ENCODE data around the gene LRIF1.

The LRIF1 gene

GRCh38 chr1:110967256-110967655, 3.5 kb upstream of the LRIF1 start:
- Histone ChIP-seq H3K27me3 (ENCODE audit: control insufficient read depth, insufficient read depth, low read length) (no peaks in the 10 kb centered on the region), H3K36me3 (ENCODE audit: control insufficient read depth, low read depth, low read length) (no peaks in the 10 kb centered on the region), H3K4me1 (ENCODE audit: control insufficient read depth, low read depth, low read length) (no peaks in the 10 kb centered on the region), H3K4me3 (ENCODE audit: low read length) (no peak overlapping the region), H3K9me3 (ENCODE audit: control insufficient read depth, low read depth, low read length) (peaks cover 11% of the 10 kb centered on the region), H3K27ac (ENCODE audit: low read length) (no peak overlapping the region), H3K9ac (ENCODE audit: low read length) (no peak overlapping the region)

GRCh38 chr1:110964455-110964903, 757 bp upstream of the LRIF1 start:
- Histone ChIP-seq H3K4me1 (ENCODE audit: control insufficient read depth, low read depth, low read length) (no peaks in the 10 kb centered on the region), H3K36me3 (ENCODE audit: control insufficient read depth, low read depth, low read length) (no peaks in the 10 kb centered on the region), H3K9ac (ENCODE audit: low read length) (no peak overlapping the region), H3K27me3 (ENCODE audit: control insufficient read depth, insufficient read depth, low read length) (no peaks in the 10 kb centered on the region), H3K9me3 (ENCODE audit: control insufficient read depth, low read depth, low read length) (peaks cover 8% of the 10 kb centered on the region), H3K27ac (ENCODE audit: low read length) (no peak overlapping the region), H3K4me3 (ENCODE audit: low read length) (peak overlapping the region; percentile 90)

- Histone ChIP-seq H3K4me3 (ENCODE audit: low read length) (peak overlapping the region; percentile 90), H3K27me3 (ENCODE audit: control insufficient read depth, insufficient read depth, low read length) (no peaks in the 10 kb centered on the region), H3K36me3 (ENCODE audit: control insufficient read depth, low read depth, low read length) (no peaks in the 10 kb centered on the region), H3K9ac (ENCODE audit: low read length) (peak overlapping the region; percentile 76), H3K9me3 (ENCODE audit: control insufficient read depth, low read depth, low read length) (peaks cover 8% of the 10 kb centered on the region), H3K4me1 (ENCODE audit: control insufficient read depth, low read depth, low read length) (no peaks in the 10 kb centered on the region), H3K27ac (ENCODE audit: low read length) (peak overlapping the region; percentile 83)
Measured at GRCh38 chr1:110962892-110963690, 631 bp downstream of the LRIF1 start.

- peak overlapping the region; percentile 90 for H3K4me3 ChIP-seq (ENCODE audit: low read length)
- no peak overlapping the region for H3K9ac ChIP-seq (ENCODE audit: low read length)
- H3K9me3 ChIP-seq (ENCODE audit: control insufficient read depth, low read depth, low read length), result peaks cover 8% of the 10 kb centered on the region
- H3K4me1 ChIP-seq (ENCODE audit: control insufficient read depth, low read depth, low read length), result no peaks in the 10 kb centered on the region
- no peak overlapping the region for H3K27ac ChIP-seq (ENCODE audit: low read length)
- H3K27me3 ChIP-seq (ENCODE audit: control insufficient read depth, insufficient read depth, low read length), result no peaks in the 10 kb centered on the region
- H3K36me3 ChIP-seq (ENCODE audit: control insufficient read depth, low read depth, low read length), result no peaks in the 10 kb centered on the region
Measured at GRCh38 chr1:110961902-110962301, 1.8 kb downstream of the LRIF1 start.

GRCh38 chr1:110960777-110961420, 2.8 kb downstream of the LRIF1 start:
- no peaks in the 10 kb centered on the region for H3K36me3 ChIP-seq (ENCODE audit: control insufficient read depth, low read depth, low read length)
- peaks cover 4% of the 10 kb centered on the region for H3K9me3 ChIP-seq (ENCODE audit: control insufficient read depth, low read depth, low read length)
- H3K4me1 ChIP-seq (ENCODE audit: control insufficient read depth, low read depth, low read length), result no peaks in the 10 kb centered on the region
- H3K27me3 ChIP-seq (ENCODE audit: control insufficient read depth, insufficient read depth, low read length), result no peaks in the 10 kb centered on the region
- no peak overlapping the region for H3K27ac ChIP-seq (ENCODE audit: low read length)
- H3K9ac ChIP-seq (ENCODE audit: low read length), result no peak overlapping the region
- no peak overlapping the region for H3K4me3 ChIP-seq (ENCODE audit: low read length)

- H3K9me3 ChIP-seq (ENCODE audit: control insufficient read depth, low read depth, low read length), result no peaks in the 10 kb centered on the region
- no peaks in the 10 kb centered on the region for H3K27me3 ChIP-seq (ENCODE audit: control insufficient read depth, insufficient read depth, low read length)
- no peaks in the 10 kb centered on the region for H3K36me3 ChIP-seq (ENCODE audit: control insufficient read depth, low read depth, low read length)
- no peaks in the 10 kb centered on the region for H3K4me1 ChIP-seq (ENCODE audit: control insufficient read depth, low read depth, low read length)
- H3K9ac ChIP-seq (ENCODE audit: low read length), result no peak overlapping the region
- H3K4me3 ChIP-seq (ENCODE audit: low read length), result no peak overlapping the region
- H3K27ac ChIP-seq (ENCODE audit: low read length), result no peak overlapping the region
Measured at GRCh38 chr1:110957798-110958197, 5.9 kb downstream of the LRIF1 start.

- H3K36me3 ChIP-seq (ENCODE audit: control insufficient read depth, low read depth, low read length), result peaks cover 7% of the 10 kb centered on the region
- H3K4me3 ChIP-seq (ENCODE audit: low read length), result no peak overlapping the region
- no peak overlapping the region for H3K9ac ChIP-seq (ENCODE audit: low read length)
- no peak overlapping the region for H3K27ac ChIP-seq (ENCODE audit: low read length)
- H3K27me3 ChIP-seq (ENCODE audit: control insufficient read depth, insufficient read depth, low read length), result no peaks in the 10 kb centered on the region
- H3K9me3 ChIP-seq (ENCODE audit: control insufficient read depth, low read depth, low read length), result no peaks in the 10 kb centered on the region
- no peaks in the 10 kb centered on the region for H3K4me1 ChIP-seq (ENCODE audit: control insufficient read depth, low read depth, low read length)
Measured at GRCh38 chr1:110956586-110956985, 7.1 kb downstream of the LRIF1 start.

GRCh38 chr1:110953031-110953430, 10.7 kb downstream of the LRIF1 start:
- H3K4me3 ChIP-seq (ENCODE audit: low read length), result no peak overlapping the region
- no peak overlapping the region for H3K9ac ChIP-seq (ENCODE audit: low read length)
- H3K9me3 ChIP-seq (ENCODE audit: control insufficient read depth, low read depth, low read length), result no peaks in the 10 kb centered on the region
- no peaks in the 10 kb centered on the region for H3K27me3 ChIP-seq (ENCODE audit: control insufficient read depth, insufficient read depth, low read length)
- H3K27ac ChIP-seq (ENCODE audit: low read length), result no peak overlapping the region
- H3K4me1 ChIP-seq (ENCODE audit: control insufficient read depth, low read depth, low read length), result no peaks in the 10 kb centered on the region
- H3K36me3 ChIP-seq (ENCODE audit: control insufficient read depth, low read depth, low read length), result peaks cover 23% of the 10 kb centered on the region

- H3K36me3 ChIP-seq (ENCODE audit: control insufficient read depth, low read depth, low read length), result peaks cover 24% of the 10 kb centered on the region
Measured at GRCh38 chr1:110952031-110952430, 11.7 kb downstream of the LRIF1 start.

GRCh38 chr1:110951161-110951560, 12.6 kb downstream of the LRIF1 start:
- Histone ChIP-seq H3K4me3 (ENCODE audit: low read length) (no peak overlapping the region), H3K9ac (ENCODE audit: low read length) (no peak overlapping the region), H3K4me1 (ENCODE audit: control insufficient read depth, low read depth, low read length) (no peaks in the 10 kb centered on the region), H3K9me3 (ENCODE audit: control insufficient read depth, low read depth, low read length) (no peaks in the 10 kb centered on the region), H3K36me3 (ENCODE audit: control insufficient read depth, low read depth, low read length) (peaks cover 24% of the 10 kb centered on the region), H3K27me3 (ENCODE audit: control insufficient read depth, insufficient read depth, low read length) (no peaks in the 10 kb centered on the region), H3K27ac (ENCODE audit: low read length) (no peak overlapping the region)

More at GRCh38 chr1:110952031-110952430, 11.7 kb downstream of the LRIF1 start:
- H3K9ac ChIP-seq (ENCODE audit: low read length), result no peak overlapping the region
- no peak overlapping the region for H3K27ac ChIP-seq (ENCODE audit: low read length)
- no peak overlapping the region for H3K4me3 ChIP-seq (ENCODE audit: low read length)
- H3K27me3 ChIP-seq (ENCODE audit: control insufficient read depth, insufficient read depth, low read length), result no peaks in the 10 kb centered on the region
- H3K4me1 ChIP-seq (ENCODE audit: control insufficient read depth, low read depth, low read length), result no peaks in the 10 kb centered on the region
- no peaks in the 10 kb centered on the region for H3K9me3 ChIP-seq (ENCODE audit: control insufficient read depth, low read depth, low read length)

GRCh38 chr1:110948038-110948810, 15.5 kb downstream of the LRIF1 start:
- Histone ChIP-seq H3K36me3 (ENCODE audit: control insufficient read depth, low read depth, low read length) (peaks cover 24% of the 10 kb centered on the region), H3K9me3 (ENCODE audit: control insufficient read depth, low read depth, low read length) (no peaks in the 10 kb centered on the region), H3K27me3 (ENCODE audit: control insufficient read depth, insufficient read depth, low read length) (no peaks in the 10 kb centered on the region), H3K4me1 (ENCODE audit: control insufficient read depth, low read depth, low read length) (no peaks in the 10 kb centered on the region), H3K9ac (ENCODE audit: low read length) (no peak overlapping the region), H3K4me3 (ENCODE audit: low read length) (no peak overlapping the region), H3K27ac (ENCODE audit: low read length) (no peak overlapping the region)

Measured in iPS-18a (cell line).